HepG2 (cell line): Measurements from ENCODE around the gene SMAP1. TPM values are rescaled to one million over a fixed set of nuclear protein-coding genes. Genes with fewer than 3 reads are reported as not detected.

Source experiments
- ATAC-seq: fragments of 200-7000 bp; cut with Tn5 transposase; 3 replicates; pipeline ENCODE4 v1.9.1; 2020; ENCODE audit warnings: mild to moderate bottlenecking, moderate library complexity
- BruUV-seq: library from RNA; stranded (reverse); fragments of 400-500 nt; replicated peaks from 2 replicates; lab custom pipeline; 2021; lab: Mats Ljungman, UMichigan
- CTCF ChIA-PET: fragments of 300-600 bp; formaldehyde crosslinking; extraction: SDS; loops from one replicate; lab custom pipeline; 2021; ENCODE audit warnings: low total read pairs, inconsistent platforms, low intra/inter-chr PET ratio; lab: Yijun Ruan, JAX
- POLR2A ChIA-PET: fragments of 350-600 bp; sonication (Branson Sonifier 250); formaldehyde crosslinking; loops from one replicate; lab custom pipeline; 2020; ENCODE audit warnings: antibody characterized with exemption, inconsistent platforms; lab: Yijun Ruan, JAX
- DNase-seq: peaks from one replicate; pipeline ENCODE4 v3.0.0-alpha.2; 2015; ENCODE audit warnings: low spot score
- FAIRE-seq: peaks from 3 replicates; lab custom pipeline; 2011; peaks lifted over from hg19 to GRCh38; lab: Jason Lieb, UNC
- H2AFZ ChIP-seq: one replicate; pipeline ENCODE4 v1.6.1; 2011; ENCODE audit warnings: low read length, inconsistent platforms
- H3K27ac ChIP-seq: fragments of 300-600 bp; 3 replicates; pipeline ENCODE4 v1.8.0; 2011; ENCODE audit warnings: mixed run types, mild to moderate bottlenecking, mixed read lengths, low read length, inconsistent platforms; ENCODE audit not compliant: insufficient read depth; ENCODE audit errors: extremely low read length
- H3K27me3 ChIP-seq, 2 experiments: fragments of 200-600 bp in 1 of 2; 2 replicates in 1 of 2; 3 replicates in 1 of 2; pipeline versions ENCODE4 v1.6.0 to v1.8.0; 2011; ENCODE audit warnings: low read length in 2 of 2, mild to moderate bottlenecking in 2 of 2, moderate library complexity in 2 of 2, inconsistent platforms in 1 of 2; ENCODE audit not compliant: insufficient read depth in 2 of 2, control insufficient read depth in 1 of 2
- H3K36me3 ChIP-seq, 2 experiments: fragments of 200-600 bp in 1 of 2; replicated peaks in 1 of 2; 2 replicates in 1 of 2; 3 replicates in 1 of 2; pipeline versions ENCODE4 v1.5.1 to v1.8.0; 2011; ENCODE audit warnings: low read length in 2 of 2, inconsistent platforms in 1 of 2; ENCODE audit not compliant: insufficient read depth in 2 of 2, control insufficient read depth in 1 of 2
- H3K4me1 ChIP-seq: 2 replicates; pipeline ENCODE4 v1.5.1; 2012; ENCODE audit warnings: low read length, inconsistent platforms; ENCODE audit not compliant: insufficient read depth
- H3K4me2 ChIP-seq: 2 replicates; pipeline ENCODE4 v1.6.0; 2011; ENCODE audit warnings: low read depth, low read length, inconsistent platforms
- H3K4me3 ChIP-seq, 3 experiments: fragments of 200-600 bp in 1 of 3; sonication (generic), shearing (Covaris generic) in 1 of 3; replicated peaks in 1 of 3; 2 replicates each; pipeline ENCODE4 v1.5.1; 2011 to 2016; ENCODE audit warnings: low read length in 3 of 3, inconsistent platforms in 2 of 3, low read depth in 2 of 3, mild to moderate bottlenecking in 2 of 3, control low read depth in 1 of 3, mixed read lengths in 1 of 3; ENCODE audit not compliant: insufficient read depth in 1 of 3
- H3K79me2 ChIP-seq: one replicate; pipeline ENCODE4 v1.6.1; 2011; ENCODE audit warnings: low read length, inconsistent platforms; ENCODE audit not compliant: insufficient read depth
- H3K9ac ChIP-seq: 2 replicates; pipeline ENCODE4 v1.6.0; 2011; ENCODE audit warnings: mild to moderate bottlenecking, low read depth, low read length, inconsistent platforms; ENCODE audit not compliant: insufficient read depth
- H3K9me3 ChIP-seq: 2 replicates; pipeline ENCODE4 v1.5.1; 2012; ENCODE audit warnings: mild to moderate bottlenecking, low read length
- H4K20me1 ChIP-seq: 2 replicates; pipeline ENCODE4 v1.6.0; 2011; ENCODE audit warnings: inconsistent platforms, mild to moderate bottlenecking, low read length, moderate library complexity; ENCODE audit not compliant: insufficient read depth
- CBX1 ChIP-seq: IDR thresholded peaks from one replicate; pipeline ENCODE4 v1.6.1; 2016; ENCODE audit warnings: antibody characterized with exemption, low read depth
- HDAC6 ChIP-seq: fragments of 200-600 bp; sonication (generic); IDR thresholded peaks from 2 replicates; pipeline ENCODE4 v1.7.0; 2017; ENCODE audit warnings: mild to moderate bottlenecking, antibody characterized with exemption, low read length, low read depth
- KDM2A ChIP-seq: sonication (generic); formaldehyde crosslinking; IDR thresholded peaks from 2 replicates; pipeline ENCODE4 v1.4.0; 2020; ENCODE audit warnings: low read depth, missing genetic modification reagents, borderline replicate concordance
- RFX3 ChIP-seq: IDR thresholded peaks from 2 replicates; pipeline ENCODE4 v1.6.1; 2016; ENCODE audit warnings: missing biosample characterization, missing genetic modification reagents
- SALL2 ChIP-seq: sonication (generic); formaldehyde crosslinking; IDR thresholded peaks from 2 replicates; pipeline ENCODE4 v1.8.1; 2023; ENCODE audit warnings: mild to moderate bottlenecking, missing genetic modification reagents, inconsistent platforms
- TEF ChIP-seq: sonication (generic); formaldehyde crosslinking; IDR thresholded peaks from 2 replicates; pipeline ENCODE4 v1.5.0; 2020; ENCODE audit warnings: missing genetic modification reagents
- ZHX1 ChIP-seq: sonication (generic); formaldehyde crosslinking; IDR thresholded peaks from 2 replicates; pipeline ENCODE4 v1.8.1; 2022; ENCODE audit warnings: low read depth, mild to moderate bottlenecking, missing genetic modification reagents
- ZNF264 ChIP-seq: sonication (generic); formaldehyde crosslinking; IDR thresholded peaks from 2 replicates; pipeline ENCODE4 v1.4.0; 2020; ENCODE audit warnings: missing genetic modification reagents
- ZNF549 ChIP-seq: sonication (generic); formaldehyde crosslinking; IDR thresholded peaks from 2 replicates; pipeline ENCODE4 v1.5.0; 2020; ENCODE audit warnings: missing genetic modification reagents
- WGBS: methylation state at CpG from one replicate; pipeline ENCODE4 v1.1.6; 2017; ENCODE audit warnings: low lambda C conversion rate; 5-methylcytosine and 5-hydroxymethylcytosine counted together
- in situ Hi-C: cut with HindIII; loops from 2 replicates; pipeline ENCODE4 v1.10.0; 2017; ENCODE audit warnings: low pct_unique_long_range_greater_than_20kb; ENCODE audit not compliant: extremely low pct_ligation_motif_present
- intact Hi-C: fragments of 100-400 bp; cut with micrococcal nuclease; formaldehyde crosslinking; loops from one replicate; pipeline ENCODE4 v1.10.0; 2022; ENCODE audit not compliant: unreplicated experiment
- polyA plus RNA-seq, 8 experiments: library from polyadenylated mRNA; depleted of rRNA in 3 of 8; stranded (reverse) in 7 of 8; unstranded in 1 of 8; fragments of >200 nt; fragmentation: Illumina TruSeq in 4 of 8; extraction: Trizol in 4 of 8; gene quantifications; 2 replicates each; pipeline versions ENCODE4 v1.2.1 to v1.2.3, GENCODE V29; 2011 to 2016; ENCODE audit warnings: low read depth in 4 of 8, missing spikeins in 1 of 8, mixed read lengths in 1 of 8; ENCODE audit not compliant: insufficient read depth in 1 of 8
- total RNA-seq, 5 experiments: library from RNA; depleted of rRNA; stranded (reverse); fragments of >200 nt; fragmentation: Illumina TruSeq; extraction: Trizol; gene quantifications; 2 replicates each; pipeline ENCODE4 v1.2.3, GENCODE V29; 2016; ENCODE audit warnings: low read depth in 1 of 5
- TF ChIP-seq, protein P1 (sequence below): sonication (generic); formaldehyde crosslinking; conservative IDR thresholded peaks from 2 replicates; pipeline ENCODE4 v1.4.0; 2020; ENCODE audit warnings: mild to moderate bottlenecking, missing genetic modification reagents, moderate library complexity
- TF ChIP-seq, protein P2 (sequence below): sonication (generic); formaldehyde crosslinking; IDR thresholded peaks from 2 replicates; pipeline ENCODE4 v1.4.0; 2020; ENCODE audit warnings: missing genetic modification reagents

Gene SMAP1
- total and polyA plus RNA-seq, 2 of the 13 experiments (the other 11 are each of a cell fraction or from before 2014, with no cell fraction given): 13.4 to 17.8 TPM

GRCh38 chr6:70734979-70735378, 67.3 kb downstream of the SMAP1 start (continued):
- no peak for TF ChIP-seq HDAC6
- no peak for TF ChIP-seq TEF (CRISPR knock-in tag)
- no peak for TF ChIP-seq ZNF549 (CRISPR knock-in tag)

DNA sequence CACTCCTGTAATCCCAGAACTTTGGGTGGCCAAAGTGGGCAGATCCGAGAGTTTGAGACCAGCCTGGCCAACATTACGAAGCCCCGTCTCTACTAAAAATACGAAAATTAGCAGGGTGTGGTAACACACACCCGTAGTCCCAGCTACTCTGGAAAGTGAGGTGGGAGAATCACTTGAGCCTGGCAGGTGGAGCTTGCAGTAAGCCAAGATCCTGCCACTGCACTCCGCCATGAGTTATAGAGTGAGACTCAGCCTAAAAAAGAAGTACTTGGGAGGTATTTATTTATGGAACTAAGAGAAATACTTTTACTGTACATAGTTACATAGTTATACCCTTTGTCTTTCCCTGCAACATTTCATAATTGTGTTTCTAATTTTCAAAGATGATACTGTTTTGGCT, 67.8 kb downstream of the SMAP1 start:
- H3K9ac ChIP-seq: no peak overlapping the region
- CTCF ChIA-PET: no interaction called here
- in situ Hi-C loops: no loop called here
- H3K4me2 ChIP-seq: no peak overlapping the region
- no peaks in the 10 kb centered on the region for H3K9me3 ChIP-seq
- DNase-seq (no peak), FAIRE-seq (no peak), ATAC-seq (no peak)
- H3K27me3 ChIP-seq: no peaks in the 10 kb centered on the region
- no peak overlapping the region for H2AFZ ChIP-seq
- POLR2A ChIA-PET: no interaction called here
- no peaks in the 10 kb centered on the region for H3K4me1 ChIP-seq
- peaks cover 0 to 2% of the 10 kb centered on the region in 2 experiments; a peak in 1 of 5 replicates for H3K36me3 ChIP-seq
- no TSS peak for BruUV-seq
- intact Hi-C loops: no loop called here
- H3K4me3 ChIP-seq: no peak overlapping the region
- 100% methylated on average over 6 of the region's 6 CpGs for WGBS
- no peaks in the 10 kb centered on the region for H3K79me2 ChIP-seq
- H3K27ac ChIP-seq: no peak overlapping the region
- H4K20me1 ChIP-seq: no peaks in the 10 kb centered on the region
- TF ChIP-seq, protein P1, sequence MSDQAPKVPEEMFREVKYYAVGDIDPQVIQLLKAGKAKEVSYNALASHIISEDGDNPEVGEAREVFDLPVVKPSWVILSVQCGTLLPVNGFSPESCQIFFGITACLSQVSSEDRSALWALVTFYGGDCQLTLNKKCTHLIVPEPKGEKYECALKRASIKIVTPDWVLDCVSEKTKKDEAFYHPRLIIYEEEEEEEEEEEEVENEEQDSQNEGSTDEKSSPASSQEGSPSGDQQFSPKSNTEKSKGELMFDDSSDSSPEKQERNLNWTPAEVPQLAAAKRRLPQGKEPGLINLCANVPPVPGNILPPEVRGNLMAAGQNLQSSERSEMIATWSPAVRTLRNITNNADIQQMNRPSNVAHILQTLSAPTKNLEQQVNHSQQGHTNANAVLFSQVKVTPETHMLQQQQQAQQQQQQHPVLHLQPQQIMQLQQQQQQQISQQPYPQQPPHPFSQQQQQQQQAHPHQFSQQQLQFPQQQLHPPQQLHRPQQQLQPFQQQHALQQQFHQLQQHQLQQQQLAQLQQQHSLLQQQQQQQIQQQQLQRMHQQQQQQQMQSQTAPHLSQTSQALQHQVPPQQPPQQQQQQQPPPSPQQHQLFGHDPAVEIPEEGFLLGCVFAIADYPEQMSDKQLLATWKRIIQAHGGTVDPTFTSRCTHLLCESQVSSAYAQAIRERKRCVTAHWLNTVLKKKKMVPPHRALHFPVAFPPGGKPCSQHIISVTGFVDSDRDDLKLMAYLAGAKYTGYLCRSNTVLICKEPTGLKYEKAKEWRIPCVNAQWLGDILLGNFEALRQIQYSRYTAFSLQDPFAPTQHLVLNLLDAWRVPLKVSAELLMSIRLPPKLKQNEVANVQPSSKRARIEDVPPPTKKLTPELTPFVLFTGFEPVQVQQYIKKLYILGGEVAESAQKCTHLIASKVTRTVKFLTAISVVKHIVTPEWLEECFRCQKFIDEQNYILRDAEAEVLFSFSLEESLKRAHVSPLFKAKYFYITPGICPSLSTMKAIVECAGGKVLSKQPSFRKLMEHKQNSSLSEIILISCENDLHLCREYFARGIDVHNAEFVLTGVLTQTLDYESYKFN (CRISPR knock-in tag): no peak
- TF ChIP-seq ZNF264 (CRISPR knock-in tag) (no peak), CBX1 (no peak), SALL2 (CRISPR knock-in tag) (no peak), KDM2A (no peak), ZHX1 (CRISPR knock-in tag) (no peak), RFX3 (no peak)
- TF ChIP-seq, protein P2, sequence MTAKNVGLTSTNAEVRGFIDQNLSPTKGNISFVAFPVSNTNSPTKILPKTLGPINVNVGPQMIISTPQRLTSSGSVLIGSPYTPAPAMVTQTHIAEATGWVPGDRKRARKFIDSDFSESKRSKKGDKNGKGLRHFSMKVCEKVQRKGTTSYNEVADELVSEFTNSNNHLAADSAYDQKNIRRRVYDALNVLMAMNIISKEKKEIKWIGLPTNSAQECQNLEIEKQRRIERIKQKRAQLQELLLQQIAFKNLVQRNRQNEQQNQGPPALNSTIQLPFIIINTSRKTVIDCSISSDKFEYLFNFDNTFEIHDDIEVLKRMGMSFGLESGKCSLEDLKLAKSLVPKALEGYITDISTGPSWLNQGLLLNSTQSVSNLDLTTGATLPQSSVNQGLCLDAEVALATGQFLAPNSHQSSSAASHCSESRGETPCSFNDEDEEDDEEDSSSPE (CRISPR knock-in tag): no peak
